Endodermal cell (in vitro differentiated cells): ENCODE results near the gene PTK7. TPM values are rescaled to one million over a fixed set of nuclear protein-coding genes. Genes with fewer than 3 reads are reported as not detected.

Experiments used
- DNase-seq: peaks from one replicate; pipeline ENCODE4 v3.0.0-alpha.2; 2017
- H3K27ac ChIP-seq: 2 replicates; pipeline ENCODE4 v1.5.1; 2013; ENCODE audit warnings: mild to moderate bottlenecking, low read depth, low read length, moderate library complexity
- H3K27me3 ChIP-seq: 2 replicates; pipeline ENCODE4 v1.6.1; 2013; ENCODE audit warnings: mild to moderate bottlenecking, low read length, moderate library complexity; ENCODE audit not compliant: insufficient read depth, control insufficient read depth, poor library complexity, severe bottlenecking
- H3K36me3 ChIP-seq: 2 replicates; pipeline ENCODE4 v1.7.0; 2013; ENCODE audit warnings: mild to moderate bottlenecking, low read length, moderate library complexity; ENCODE audit not compliant: control insufficient read depth, insufficient read depth
- H3K4me1 ChIP-seq: one replicate; pipeline ENCODE4 v1.7.0; 2013; ENCODE audit warnings: low read length; ENCODE audit not compliant: control insufficient read depth, insufficient read depth
- H3K4me3 ChIP-seq: 2 replicates; pipeline ENCODE4 v1.5.1; 2013; ENCODE audit warnings: mild to moderate bottlenecking, low read length, moderate library complexity
- H3K9ac ChIP-seq: 2 replicates; pipeline ENCODE4 v1.6.1; 2013; ENCODE audit warnings: mild to moderate bottlenecking, low read length, moderate library complexity; ENCODE audit not compliant: poor library complexity, severe bottlenecking; ENCODE audit errors: extremely low read depth
- H3K9me3 ChIP-seq: 2 replicates; pipeline ENCODE4 v1.6.1; 2013; ENCODE audit warnings: mild to moderate bottlenecking, low read length, moderate library complexity; ENCODE audit not compliant: control insufficient read depth
- H3K27ac Mint-ChIP-seq: 2 replicates; pipeline ENCODE4 v1.8.0; 2020; ENCODE audit warnings: mixed read lengths
- H3K27me3 Mint-ChIP-seq: 2 replicates; pipeline ENCODE4 v1.8.0; 2021; ENCODE audit warnings: mild to moderate bottlenecking, mixed read lengths; ENCODE audit not compliant: insufficient read depth
- H3K36me3 Mint-ChIP-seq: 2 replicates; pipeline ENCODE4 v1.8.0; 2020; ENCODE audit warnings: low read depth, mixed read lengths
- H3K4me1 Mint-ChIP-seq: 2 replicates; pipeline ENCODE4 v1.8.0; 2020; ENCODE audit warnings: mixed read lengths
- H3K4me3 Mint-ChIP-seq: 2 replicates; pipeline ENCODE4 v1.8.0; 2020; ENCODE audit warnings: mild to moderate bottlenecking, moderate library complexity, mixed read lengths
- H3K9me3 Mint-ChIP-seq: 2 replicates; pipeline ENCODE4 v1.8.0; 2020; ENCODE audit warnings: mild to moderate bottlenecking, mixed read lengths
- CTCF ChIP-seq: fragments of 200-600 bp; sonication (generic); conservative IDR thresholded peaks from 2 replicates; pipeline ENCODE4 v1.5.0; 2021; ENCODE audit warnings: antibody characterized with exemption, mild to moderate bottlenecking
- WGBS, 2 experiments: methylation state at CpG; one replicate each; pipeline versions ENCODE4 v1.1.5 to v1.1.7; 2013; ENCODE audit warnings: missing lambda C conversion rate in 2 of 2, mixed read lengths in 1 of 2; ENCODE audit not compliant: insufficient coverage in 1 of 2, insufficient read length in 1 of 2; 5-methylcytosine and 5-hydroxymethylcytosine counted together
- long read RNA-seq, 4 experiments: library from polyadenylated mRNA in 2 of 4; library from RNA in 1 of 4; library from capped mRNA in 1 of 4; stranded (forward) in 3 of 4; unstranded in 1 of 4; transcript quantifications; one replicate each; pipeline ENCODE4 v2.0.0, GENCODE V29; 2020 to 2021; ENCODE audit warnings: inconsistent platforms in 1 of 4
- polyA plus RNA-seq, 2 experiments: library from polyadenylated mRNA; stranded (reverse); fragments of 50-300 nt; gene quantifications; one replicate each; pipeline ENCODE4 v1.2.3, GENCODE V29; 2013
- total RNA-seq, 2 donors: library from RNA; stranded (reverse); fragmentation: NEBNext Ultra II Directional in 1 of 2; extraction: Animal tissue kit (Norgen Biotek cat#: 25700) in 1 of 2; gene quantifications; 2 replicates in 1 of 2; 3 replicates in 1 of 2; pipeline ENCODE4 v1.2.1, GENCODE V29; 2021

Gene PTK7
- 100 to 1,000 TPM; 167 to 183 TPM for total RNA-seq
- 126 TPM for polyA plus RNA-seq (2013, experiment 1 of 2)
- 121 TPM for polyA plus RNA-seq (2013, experiment 2 of 2)
- long read RNA-seq, experiment 1, full-length matches to known transcripts: 9 of 58 reads
- long read RNA-seq, experiment 1, partial matches to known transcripts: 42 of 58 reads
- long read RNA-seq, experiment 1, other reads (novel, unspliced or antisense): 7 of 58 reads
- long read RNA-seq, experiment 2, full-length matches to known transcripts: 282 of 394 reads
- long read RNA-seq, experiment 2, partial matches to known transcripts: 69 of 394 reads
- long read RNA-seq, experiment 2, other reads (novel, unspliced or antisense): 43 of 394 reads
- long read RNA-seq, experiment 3, full-length matches to known transcripts: 611 of 686 reads
- long read RNA-seq, experiment 3, partial matches to known transcripts: 42 of 686 reads
- long read RNA-seq, experiment 3, other reads (novel, unspliced or antisense): 33 of 686 reads
- long read RNA-seq, experiment 4, partial matches to known transcripts: 2 of 2 reads
- long read RNA-seq, experiment 4, other reads (novel, unspliced or antisense): 0 of 2 reads

GRCh38 chr6:43075670-43076463 is at the start of gene PTK7:
TSS of gene PTK7 (plus strand) at chr6:43076314. CDS start at chr6:43076489, 175 bp downstream.
- Histone ChIP-seq H3K9ac (peak within 1 kb of the TSS; percentile 91), H3K27ac (peak within 1 kb of the TSS; percentile 66), H3K4me1 (peaks cover 8% of the 10 kb centered on the region), H3K36me3 (peaks cover 25% of the 10 kb centered on the region), H3K27me3 (no peaks in the 10 kb centered on the region), H3K4me3 (peak within 1 kb of the TSS; percentile 95), H3K9me3 (no peaks in the 10 kb centered on the region)
- peaks cover 20% of the 10 kb centered on the region for H3K4me1 Mint-ChIP-seq
- peaks cover 24% of the 10 kb centered on the region for H3K36me3 Mint-ChIP-seq
- 4 to 13% methylated on average over 3 to 60 of the region's 60 CpGs for WGBS, 2 experiments
- peak within 1 kb of the TSS; percentile 88 for H3K4me3 Mint-ChIP-seq
- H3K9me3 Mint-ChIP-seq: no peaks in the 10 kb centered on the region
- peak within 1 kb of the TSS; percentile 79 for H3K27ac Mint-ChIP-seq
- no peaks in the 10 kb centered on the region for H3K27me3 Mint-ChIP-seq
- DNase-seq: peak; percentile 96
- TF ChIP-seq CTCF: no peak

DNA sequence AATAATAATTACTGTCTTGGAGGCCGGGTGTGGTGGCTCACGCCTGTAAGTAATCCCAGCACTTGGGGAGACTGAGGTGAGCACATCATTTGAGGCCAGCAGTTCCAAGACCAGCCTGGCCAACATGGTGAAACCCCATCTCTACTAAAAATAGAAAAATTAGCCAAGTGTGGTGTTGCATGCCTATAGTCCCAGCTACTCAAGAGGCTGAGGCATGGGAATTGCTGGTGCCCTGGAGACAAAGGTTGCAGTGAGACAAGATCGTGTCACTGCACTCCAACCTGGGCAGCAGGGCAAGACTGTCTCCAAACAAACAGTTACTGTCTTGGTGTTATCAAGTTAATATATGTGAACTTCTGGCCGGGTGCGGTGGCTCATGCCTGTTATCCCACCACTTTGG is 49.7 kb upstream of the PTK7 start:
- Mint-ChIP-seq H3K4me3 (no peak overlapping the region), H3K27me3 (no peaks in the 10 kb centered on the region), H3K4me1 (no peaks in the 10 kb centered on the region), H3K27ac (no peak overlapping the region), H3K9me3 (no peaks in the 10 kb centered on the region), H3K36me3 (peaks cover 64% of the 10 kb centered on the region)
- Histone ChIP-seq H3K9ac (no peak overlapping the region), H3K36me3 (peaks cover 68% of the 10 kb centered on the region), H3K4me1 (peaks cover under 1% of the 10 kb centered on the region), H3K27ac (no peak overlapping the region), H3K27me3 (no peaks in the 10 kb centered on the region), H3K9me3 (no peaks in the 10 kb centered on the region), H3K4me3 (no peak overlapping the region)
- TF ChIP-seq CTCF: no peak
- DNase-seq: no peak
- 86 to 96% methylated on average over 4 to 5 of the region's 5 CpGs for WGBS, 2 experiments

DNA sequence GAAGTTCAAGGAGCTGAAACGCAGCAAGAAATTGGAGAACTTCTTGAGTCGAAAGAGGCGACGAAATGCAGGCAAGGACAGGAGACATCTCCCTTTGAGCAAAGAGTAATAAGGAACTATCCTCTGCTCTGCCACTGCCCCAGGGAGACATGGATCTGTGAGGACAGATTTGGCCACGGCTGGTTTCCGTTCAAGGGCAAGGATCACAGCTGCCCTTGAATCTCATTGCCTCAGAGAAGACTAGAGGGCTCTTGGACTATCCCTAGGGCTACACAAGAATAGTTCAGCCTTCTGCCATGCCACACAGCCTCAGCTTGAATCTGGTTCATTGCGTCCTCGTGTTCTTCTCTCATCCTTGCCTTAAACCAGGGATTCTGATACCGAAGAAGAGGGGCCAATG is 47.0 kb upstream of the PTK7 start:
- WGBS, 2 experiments: 95 to 97% methylated on average over 9 of the region's 9 CpGs

More for the DNA sequence above, 47.0 kb upstream of the PTK7 start:
- Mint-ChIP-seq H3K36me3 (peaks cover 82% of the 10 kb centered on the region), H3K27ac (no peak overlapping the region), H3K9me3 (no peaks in the 10 kb centered on the region), H3K27me3 (no peaks in the 10 kb centered on the region), H3K4me3 (no peak overlapping the region), H3K4me1 (no peaks in the 10 kb centered on the region)
- no peak overlapping the region for H3K27ac ChIP-seq
- TF ChIP-seq CTCF: no peak
- H3K4me1 ChIP-seq: no peaks in the 10 kb centered on the region
- peaks cover 79% of the 10 kb centered on the region for H3K36me3 ChIP-seq
- H3K9me3 ChIP-seq: no peaks in the 10 kb centered on the region
- no peak overlapping the region for H3K9ac ChIP-seq
- no peak for DNase-seq
- no peaks in the 10 kb centered on the region for H3K27me3 ChIP-seq
- H3K4me3 ChIP-seq: no peak overlapping the region
